ENCODE data around the gene GJD4.

The GJD4 gene

DNA sequence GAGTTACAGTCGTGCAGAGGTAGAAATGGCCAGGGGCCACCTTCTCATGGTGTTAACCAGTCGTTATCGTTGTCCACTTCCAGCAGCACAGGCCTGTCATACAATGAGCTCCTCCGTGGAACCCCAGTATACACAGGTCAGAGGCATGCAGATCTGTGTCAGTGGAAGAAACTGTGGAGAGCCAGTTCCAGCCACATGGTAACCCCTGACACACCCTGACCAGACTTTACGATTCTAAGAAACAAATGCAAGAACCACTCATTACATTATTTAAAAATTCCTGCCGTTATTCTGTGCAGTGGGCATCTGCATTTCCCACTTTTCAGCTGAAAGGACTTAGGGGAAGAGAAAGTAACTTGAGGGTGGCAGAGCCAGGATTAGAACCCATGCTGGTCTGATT, 23.5 kb upstream of the GJD4 start:
- Histone ChIP-seq H3K27me3 (ENCODE audit: control insufficient read depth in 1 of 2, insufficient read depth in 1 of 2, low read length in 2 of 2) (peaks cover 0 to 28% of the 10 kb centered on the region in 2 experiments), H2BK12ac (ENCODE audit: low read length in 2 of 2) (no peak overlapping the region), H3K14ac (ENCODE audit: low read length in 2 of 2) (no peak overlapping the region), H3K9ac (ENCODE audit: low read length) (no peak overlapping the region), H2AFZ (ENCODE audit: low read depth, low read length) (no peak overlapping the region), H4K91ac (ENCODE audit: low read length) (no peak overlapping the region), H2BK15ac (ENCODE audit: low read depth, poor library complexity, severe bottlenecking) (no peak overlapping the region), H2BK120ac (ENCODE audit: low read depth, low read length) (no peak overlapping the region), H3K4me1 (ENCODE audit: control insufficient read depth, insufficient read depth, low read depth, low read length) (no peaks in the 10 kb centered on the region), H3K23ac (ENCODE audit: low read length in 2 of 2) (no peak overlapping the region), H3K36me3 (ENCODE audit: control insufficient read depth in 1 of 2, insufficient read depth in 2 of 2, low read depth in 1 of 2, low read length in 2 of 2) (peaks cover 0 to 2% of the 10 kb centered on the region in 2 experiments), H2BK5ac (ENCODE audit: low read depth, low read length, poor library complexity, severe bottlenecking) (no peak overlapping the region), H2AK5ac (ENCODE audit: low read length, severe bottlenecking) (no peak overlapping the region), H3K79me1 (replicated peaks; ENCODE audit: low read length, poor library complexity, severe bottlenecking) (no peaks in the 10 kb centered on the region), H3K4me3 (ENCODE audit: insufficient read depth in 1 of 2, low read depth in 1 of 2, low read length in 2 of 2) (no peak overlapping the region), H3K27ac (ENCODE audit: low read length, poor library complexity, severe bottlenecking) (no peak overlapping the region), H4K8ac (ENCODE audit: low read length) (no peak overlapping the region), H3K4ac (ENCODE audit: low read depth in 1 of 2, low read length in 2 of 2) (no peak overlapping the region), H3K18ac (ENCODE audit: low read depth in 1 of 2, low read length in 2 of 2) (no peak overlapping the region), H3K4me2 (ENCODE audit: low read length, poor library complexity, severe bottlenecking) (no peak overlapping the region), H3K9me3 (ENCODE audit: control insufficient read depth, low read length) (no peaks in the 10 kb centered on the region)
- 97% methylated on average over 4 of the region's 6 CpGs for WGBS
- no peak for DNase-seq

GRCh38 chr10:35584946-35585345, 20.2 kb upstream of the GJD4 start:
- Histone ChIP-seq H3K4me2 (ENCODE audit: low read length, poor library complexity, severe bottlenecking) (no peak overlapping the region), H2BK12ac (ENCODE audit: low read length in 2 of 2) (no peak overlapping the region), H3K18ac (ENCODE audit: low read depth in 1 of 2, low read length in 2 of 2) (no peak overlapping the region), H2BK5ac (ENCODE audit: low read depth, low read length, poor library complexity, severe bottlenecking) (no peak overlapping the region), H4K91ac (ENCODE audit: low read length) (no peak overlapping the region), H4K8ac (ENCODE audit: low read length) (no peak overlapping the region), H3K27me3 (ENCODE audit: control insufficient read depth in 1 of 2, insufficient read depth in 1 of 2, low read length in 2 of 2) (peaks cover 0 to 52% of the 10 kb centered on the region in 2 experiments), H3K9me3 (ENCODE audit: control insufficient read depth, low read length) (no peaks in the 10 kb centered on the region), H3K36me3 (ENCODE audit: control insufficient read depth in 1 of 2, insufficient read depth in 2 of 2, low read depth in 1 of 2, low read length in 2 of 2) (no peaks in the 10 kb centered on the region), H2BK120ac (ENCODE audit: low read depth, low read length) (no peak overlapping the region), H2AK5ac (ENCODE audit: low read length, severe bottlenecking) (no peak overlapping the region), H2AFZ (ENCODE audit: low read depth, low read length) (no peak overlapping the region), H3K14ac (ENCODE audit: low read length in 2 of 2) (no peak overlapping the region), H3K4ac (ENCODE audit: low read depth in 1 of 2, low read length in 2 of 2) (no peak overlapping the region), H3K27ac (ENCODE audit: low read length, poor library complexity, severe bottlenecking) (no peak overlapping the region), H3K4me3 (ENCODE audit: insufficient read depth in 1 of 2, low read depth in 1 of 2, low read length in 2 of 2) (no peak overlapping the region), H2BK15ac (ENCODE audit: low read depth, poor library complexity, severe bottlenecking) (no peak overlapping the region), H3K9ac (ENCODE audit: low read length) (no peak overlapping the region), H3K79me1 (replicated peaks; ENCODE audit: low read length, poor library complexity, severe bottlenecking) (no peaks in the 10 kb centered on the region), H3K23ac (ENCODE audit: low read length in 2 of 2) (no peak overlapping the region), H3K4me1 (ENCODE audit: control insufficient read depth, insufficient read depth, low read depth, low read length) (no peaks in the 10 kb centered on the region)
- 96% methylated on average over 9 of the region's 9 CpGs for WGBS
- DNase-seq: no peak

- Histone ChIP-seq H3K27ac (ENCODE audit: low read length, poor library complexity, severe bottlenecking) (no peak overlapping the region), H2AK5ac (ENCODE audit: low read length, severe bottlenecking) (no peak overlapping the region), H3K27me3 (ENCODE audit: control insufficient read depth in 1 of 2, insufficient read depth in 1 of 2, low read length in 2 of 2) (peaks cover 0 to 48% of the 10 kb centered on the region in 2 experiments), H3K4me2 (ENCODE audit: low read length, poor library complexity, severe bottlenecking) (no peak overlapping the region), H3K4ac (ENCODE audit: low read depth in 1 of 2, low read length in 2 of 2) (no peak overlapping the region), H2AFZ (ENCODE audit: low read depth, low read length) (no peak overlapping the region), H3K36me3 (ENCODE audit: control insufficient read depth in 1 of 2, insufficient read depth in 2 of 2, low read depth in 1 of 2, low read length in 2 of 2) (no peaks in the 10 kb centered on the region), H2BK15ac (ENCODE audit: low read depth, poor library complexity, severe bottlenecking) (no peak overlapping the region), H3K23ac (ENCODE audit: low read length in 2 of 2) (no peak overlapping the region), H3K79me1 (replicated peaks; ENCODE audit: low read length, poor library complexity, severe bottlenecking) (no peaks in the 10 kb centered on the region), H3K9ac (ENCODE audit: low read length) (no peak overlapping the region), H2BK120ac (ENCODE audit: low read depth, low read length) (no peak overlapping the region), H3K4me3 (ENCODE audit: insufficient read depth in 1 of 2, low read depth in 1 of 2, low read length in 2 of 2) (no peak overlapping the region), H4K91ac (ENCODE audit: low read length) (no peak overlapping the region), H3K9me3 (ENCODE audit: control insufficient read depth, low read length) (no peaks in the 10 kb centered on the region), H2BK12ac (ENCODE audit: low read length in 2 of 2) (no peak overlapping the region), H4K8ac (ENCODE audit: low read length) (no peak overlapping the region), H3K14ac (ENCODE audit: low read length in 2 of 2) (no peak overlapping the region), H3K18ac (ENCODE audit: low read depth in 1 of 2, low read length in 2 of 2) (no peak overlapping the region), H2BK5ac (ENCODE audit: low read depth, low read length, poor library complexity, severe bottlenecking) (no peak overlapping the region), H3K4me1 (ENCODE audit: control insufficient read depth, insufficient read depth, low read depth, low read length) (no peaks in the 10 kb centered on the region)
- DNase-seq: no peak
- 93% methylated on average over 11 of the region's 11 CpGs for WGBS
Measured at GRCh38 chr10:35585356-35585755, 19.8 kb upstream of the GJD4 start.

DNA sequence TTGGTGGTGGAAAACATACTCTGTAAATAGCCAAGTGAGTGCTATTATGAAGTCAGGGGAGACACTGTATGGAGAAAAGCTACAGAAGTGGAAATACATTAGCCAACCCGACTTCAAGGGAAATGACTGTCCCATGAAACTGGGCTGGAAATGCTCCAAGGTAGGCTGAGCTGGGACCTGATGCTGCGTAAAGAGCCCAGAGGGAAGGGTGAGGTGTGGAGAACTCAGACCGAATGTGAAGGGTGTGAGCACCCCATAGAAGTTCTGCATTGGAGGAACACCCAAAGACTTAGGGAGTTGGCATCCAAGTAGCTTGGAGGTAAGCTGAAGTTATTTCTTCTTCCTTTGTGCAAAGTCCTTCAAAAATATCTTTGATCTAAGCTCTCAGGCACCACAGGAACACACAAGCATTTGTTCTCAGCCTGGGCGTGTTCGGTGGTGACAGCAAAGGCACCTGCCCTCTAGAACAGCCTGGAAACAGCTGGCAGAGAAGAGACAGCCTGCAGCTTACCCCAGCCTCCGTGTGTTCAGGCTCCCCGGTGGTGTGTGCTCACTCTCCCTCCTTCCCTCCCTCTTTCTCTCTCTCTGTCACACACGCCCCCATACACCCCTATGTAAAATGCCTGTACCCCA, 19.1 kb upstream of the GJD4 start:
- no peak for DNase-seq
- Histone ChIP-seq H2BK12ac (ENCODE audit: low read length in 2 of 2) (no peak overlapping the region), H3K4ac (ENCODE audit: low read depth in 1 of 2, low read length in 2 of 2) (no peak overlapping the region), H3K4me1 (ENCODE audit: control insufficient read depth, insufficient read depth, low read depth, low read length) (no peaks in the 10 kb centered on the region), H3K27ac (ENCODE audit: low read length, poor library complexity, severe bottlenecking) (no peak overlapping the region), H2BK15ac (ENCODE audit: low read depth, poor library complexity, severe bottlenecking) (no peak overlapping the region), H3K27me3 (ENCODE audit: control insufficient read depth in 1 of 2, insufficient read depth in 1 of 2, low read length in 2 of 2) (peaks cover 0 to 42% of the 10 kb centered on the region in 2 experiments), H3K4me3 (ENCODE audit: insufficient read depth in 1 of 2, low read depth in 1 of 2, low read length in 2 of 2) (no peak overlapping the region), H4K8ac (ENCODE audit: low read length) (no peak overlapping the region), H3K9me3 (ENCODE audit: control insufficient read depth, low read length) (no peaks in the 10 kb centered on the region), H2BK5ac (ENCODE audit: low read depth, low read length, poor library complexity, severe bottlenecking) (no peak overlapping the region), H3K79me1 (replicated peaks; ENCODE audit: low read length, poor library complexity, severe bottlenecking) (no peaks in the 10 kb centered on the region), H3K14ac (ENCODE audit: low read length in 2 of 2) (no peak overlapping the region), H3K23ac (ENCODE audit: low read length in 2 of 2) (no peak overlapping the region), H2AK5ac (ENCODE audit: low read length, severe bottlenecking) (no peak overlapping the region), H3K4me2 (ENCODE audit: low read length, poor library complexity, severe bottlenecking) (no peak overlapping the region), H3K18ac (ENCODE audit: low read depth in 1 of 2, low read length in 2 of 2) (no peak overlapping the region), H2AFZ (ENCODE audit: low read depth, low read length) (no peak overlapping the region), H2BK120ac (ENCODE audit: low read depth, low read length) (no peak overlapping the region), H3K9ac (ENCODE audit: low read length) (no peak overlapping the region), H4K91ac (ENCODE audit: low read length) (no peak overlapping the region), H3K36me3 (ENCODE audit: control insufficient read depth in 1 of 2, insufficient read depth in 2 of 2, low read depth in 1 of 2, low read length in 2 of 2) (no peaks in the 10 kb centered on the region)
- WGBS: 85% methylated on average over 8 of the region's 8 CpGs
